SK-N-SH (cell line): Measurements from ENCODE around the gene SCN4A. TPM values are rescaled to one million over a fixed set of nuclear protein-coding genes. Genes with fewer than 3 reads are reported as not detected.
A peak's percentile ranks its signal among the peaks of the same experiment; 100 is the strongest.

ENCODE experiments used
- CTCF ChIA-PET: fragments of 300-600, 350-600 bp; formaldehyde crosslinking; extraction: SDS; loops from one replicate; lab custom pipeline; 2021; lab: Yijun Ruan, JAX
- POLR2A ChIA-PET: fragments of 350-600 bp; sonication (Branson Sonifier 250); formaldehyde crosslinking; extraction: SDS; loops from one replicate; lab custom pipeline; 2020; ENCODE audit warnings: antibody characterized with exemption, inconsistent platforms; lab: Yijun Ruan, JAX
- DNase-seq: peaks from one replicate; pipeline ENCODE4 v3.0.0; 2012
- H2AFZ ChIP-seq: fragments of 200-600 bp; sonication (generic); 2 replicates; pipeline ENCODE4 v1.8.1; 2016; ENCODE audit warnings: antibody characterized with exemption, mild to moderate bottlenecking, low read depth
- H3F3A ChIP-seq: fragments of 200-600 bp; sonication (generic); replicated peaks from 2 replicates; pipeline ENCODE3; 2016; ENCODE audit warnings: antibody characterized with exemption, mild to moderate bottlenecking; ENCODE audit not compliant: insufficient read depth
- H3K27ac ChIP-seq, 2 experiments: fragments of 200-500 bp in 1 of 2; fragments of 200-600 bp in 1 of 2; sonication (Bioruptor generic) in 1 of 2; sonication (generic), shearing (Covaris generic) in 1 of 2; 2 replicates each; pipeline versions ENCODE4 v1.5.1 to v1.6.1; 2014 to 2016; ENCODE audit warnings: low read depth in 2 of 2, inconsistent platforms in 1 of 2, low read length in 1 of 2, mild to moderate bottlenecking in 1 of 2, mixed read lengths in 1 of 2
- H3K27me3 ChIP-seq: fragments of 200-600 bp; sonication (generic), shearing (Covaris generic); 2 replicates; pipeline ENCODE4 v1.6.1; 2016; ENCODE audit warnings: mixed run types; ENCODE audit not compliant: insufficient read depth
- H3K36me3 ChIP-seq, 2 experiments: fragments of 200-500 bp in 1 of 2; fragments of 200-600 bp in 1 of 2; sonication (Bioruptor generic) in 1 of 2; sonication (generic) in 1 of 2; replicated peaks in 1 of 2; 2 replicates each; pipeline versions ENCODE3 to v1.5.1; 2014 to 2016; ENCODE audit warnings: low read length in 1 of 2, mild to moderate bottlenecking in 1 of 2; ENCODE audit not compliant: insufficient read depth in 2 of 2, control insufficient read depth in 1 of 2
- H3K4me1 ChIP-seq, 2 experiments: fragments of 200-500 bp in 1 of 2; fragments of 200-600 bp in 1 of 2; sonication (Bioruptor generic) in 1 of 2; sonication (generic), shearing (Covaris generic) in 1 of 2; 2 replicates each; pipeline versions ENCODE4 v1.5.1 to v1.6.1; 2014 to 2016; ENCODE audit warnings: low read depth in 1 of 2, low read length in 1 of 2, mixed run types in 1 of 2; ENCODE audit not compliant: insufficient read depth in 2 of 2, control insufficient read depth in 1 of 2
- H3K4me2 ChIP-seq: fragments of 200-600 bp; sonication (generic), shearing (Covaris generic); 2 replicates; pipeline ENCODE4 v1.6.1; 2017; ENCODE audit warnings: mixed run types
- H3K4me3 ChIP-seq, 2 experiments: fragments of 200-500 bp in 1 of 2; fragments of 200-600 bp in 1 of 2; sonication (Bioruptor generic) in 1 of 2; sonication (generic), shearing (Covaris generic) in 1 of 2; 2 replicates each; pipeline versions ENCODE4 v1.5.1 to v1.8.1; 2014 to 2016; ENCODE audit warnings: low read depth in 2 of 2, inconsistent platforms in 1 of 2, low read length in 1 of 2, mild to moderate bottlenecking in 1 of 2, mixed read lengths in 1 of 2, moderate library complexity in 1 of 2
- H3K79me2 ChIP-seq: fragments of 200-600 bp; sonication (generic); 2 replicates; pipeline ENCODE4 v1.8.1; 2017; ENCODE audit warnings: mild to moderate bottlenecking; ENCODE audit not compliant: insufficient read depth
- H3K9ac ChIP-seq: fragments of 200-600 bp; sonication (generic); 2 replicates; pipeline ENCODE4 v1.6.1; 2017; ENCODE audit warnings: mixed run types
- H3K9me2 ChIP-seq: fragments of 200-600 bp; sonication (generic); 2 replicates; pipeline ENCODE4 v1.6.1; 2017; ENCODE audit warnings: mixed run types
- H3K9me3 ChIP-seq: fragments of 200-600 bp; sonication (generic); 2 replicates; pipeline ENCODE4 v1.6.1; 2017; ENCODE audit warnings: mixed run types, mild to moderate bottlenecking, moderate library complexity
- H4K20me1 ChIP-seq: fragments of 200-600 bp; sonication (generic); 2 replicates; pipeline ENCODE4 v1.6.1; 2017; ENCODE audit warnings: mild to moderate bottlenecking, mixed run types; ENCODE audit not compliant: insufficient read depth
- EP300 ChIP-seq, 2 experiments: IDR thresholded peaks; 2 replicates each; pipeline versions ENCODE4 v1.4.0 to v1.6.1; 2012; ENCODE audit warnings: borderline replicate concordance in 1 of 2, low read depth in 1 of 2, low read length in 1 of 2
- FOXJ3 ChIP-seq: sonication (generic); formaldehyde crosslinking; IDR thresholded peaks from 2 replicates; pipeline ENCODE4 v1.5.1; 2020; ENCODE audit warnings: mild to moderate bottlenecking, missing genetic modification reagents
- FOXM1 ChIP-seq: IDR thresholded peaks from 2 replicates; pipeline ENCODE4 v1.4.0; 2012; ENCODE audit warnings: low read depth, mild to moderate bottlenecking
- GABPA ChIP-seq: IDR thresholded peaks from 2 replicates; pipeline ENCODE4 v1.4.0; 2012; ENCODE audit warnings: low read depth, mild to moderate bottlenecking
- GATA2 ChIP-seq: sonication (generic); formaldehyde crosslinking; IDR thresholded peaks from 2 replicates; pipeline ENCODE4 v1.5.0; 2020; ENCODE audit warnings: mild to moderate bottlenecking, missing genetic modification reagents
- JUND ChIP-seq: IDR thresholded peaks from 2 replicates; pipeline ENCODE4 v1.4.0; 2012
- MEF2A ChIP-seq: IDR thresholded peaks from 2 replicates; pipeline ENCODE4 v1.4.0; 2012; ENCODE audit warnings: low read depth, borderline replicate concordance
- NFIC ChIP-seq: IDR thresholded peaks from 2 replicates; pipeline ENCODE4 v1.4.0; 2012; ENCODE audit warnings: borderline replicate concordance
- RAD21 ChIP-seq: IDR thresholded peaks from 2 replicates; pipeline ENCODE4 v1.6.1; 2012; ENCODE audit warnings: mild to moderate bottlenecking, low read length
- RCOR1 ChIP-seq: fragments of 150-350 bp; IDR thresholded peaks from 2 replicates; pipeline ENCODE4 v1.6.1; 2017; ENCODE audit warnings: antibody characterized with exemption, low read length
- RFX5 ChIP-seq: IDR thresholded peaks from 2 replicates; pipeline ENCODE4 v1.6.1; 2012; ENCODE audit warnings: mild to moderate bottlenecking, improper control_type of control experiment, low read length
- RXRA ChIP-seq: IDR thresholded peaks from 2 replicates; pipeline ENCODE4 v1.4.0; 2012; ENCODE audit warnings: low read depth, mild to moderate bottlenecking, borderline replicate concordance
- SMC3 ChIP-seq: IDR thresholded peaks from 2 replicates; pipeline ENCODE4 v1.6.1; 2012; ENCODE audit warnings: low read depth, low read length, improper control_type of control experiment
- TCF12 ChIP-seq: IDR thresholded peaks from 2 replicates; pipeline ENCODE4 v1.4.0; 2012
- TEAD4 ChIP-seq: IDR thresholded peaks from 2 replicates; pipeline ENCODE4 v1.4.0; 2012; ENCODE audit warnings: mild to moderate bottlenecking, borderline replicate concordance; ENCODE audit not compliant: insufficient read depth
- WGBS: methylation state at CpG from one replicate; pipeline ENCODE4 v1.1.6; 2017; ENCODE audit warnings: low lambda C conversion rate; 5-methylcytosine and 5-hydroxymethylcytosine counted together
- polyA plus RNA-seq, 3 experiments: library from polyadenylated mRNA; depleted of rRNA; stranded (reverse); fragments of >200 nt; gene quantifications; 2 replicates each; pipeline ENCODE4 v1.2.3, GENCODE V29; 2012
- TF ChIP-seq, protein P1 (sequence below): IDR thresholded peaks from 2 replicates; pipeline ENCODE4 v1.4.0; 2012; ENCODE audit warnings: low read depth, borderline replicate concordance
- TF ChIP-seq, protein P2 (sequence below): IDR thresholded peaks from 2 replicates; pipeline ENCODE4; 2012
- TF ChIP-seq, protein P3 (sequence below): fragments of 150-350 bp; IDR thresholded peaks from 2 replicates; pipeline ENCODE4 v1.6.1; 2017; ENCODE audit warnings: antibody characterized with exemption, low read length, low read depth, borderline replicate concordance
- TF ChIP-seq, protein P4 (sequence below): IDR thresholded peaks from 2 replicates; pipeline ENCODE4 v1.4.0; 2012; ENCODE audit warnings: low read depth
- TF ChIP-seq, protein P5 (sequence below): IDR thresholded peaks from 2 replicates; pipeline ENCODE4 v1.4.0; 2012; ENCODE audit warnings: low read depth, borderline replicate concordance
- TF ChIP-seq, protein P6 (sequence below): fragments of 200-600 bp; sonication (generic); IDR thresholded peaks from 2 replicates; pipeline ENCODE4 v1.6.1; 2017; ENCODE audit warnings: antibody characterized with exemption, mild to moderate bottlenecking, moderate library complexity

The SCN4A gene
- polyA plus RNA-seq, 1 of the 3 experiments (the other 2 are of a cell fraction): not detected

DNA sequence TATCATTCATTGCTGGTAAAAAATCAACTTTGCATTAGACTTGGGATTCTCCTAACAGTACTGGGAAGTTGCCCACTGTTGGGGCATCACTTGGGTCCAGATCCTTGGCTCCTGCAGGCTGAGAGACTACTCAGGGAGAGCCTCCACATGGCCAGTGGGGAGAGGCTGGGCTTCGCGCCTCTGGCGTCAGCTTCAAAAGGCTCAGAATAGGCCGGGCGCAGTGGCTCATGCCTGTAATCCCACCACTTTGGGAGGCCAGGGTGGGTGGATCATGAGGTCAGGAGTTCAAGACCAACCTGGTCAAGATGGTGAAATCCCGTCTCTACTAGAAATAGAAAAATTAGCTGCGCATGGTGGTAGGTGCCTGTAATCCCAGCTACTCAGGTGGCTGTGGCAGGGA, 58.2 kb downstream of the SCN4A start:
- H3K9me2 ChIP-seq: no peaks in the 10 kb centered on the region
- no peak overlapping the region for H3K27ac ChIP-seq
- no peak overlapping the region for H3K9ac ChIP-seq
- POLR2A ChIA-PET: no interaction called here
- DNase-seq: no peak
- no peaks in the 10 kb centered on the region for H4K20me1 ChIP-seq
- WGBS: 92% methylated on average over 7 of the region's 7 CpGs
- H3K4me3 ChIP-seq: no peak overlapping the region
- H3K36me3 ChIP-seq: no peaks in the 10 kb centered on the region
- TF ChIP-seq EP300 (IDR thresholded peaks at IDR 0.05; ENCODE audit: borderline replicate concordance in 1 of 2, low read depth in 1 of 2, low read length in 1 of 2) (no peak), TCF12 (no peak), FOXJ3 (no peak), MEF2A (no peak), SMC3 (no peak), RCOR1 (no peak), RAD21 (no peak), GATA2 (CRISPR knock-in tag) (no peak), GABPA (no peak), NFIC (no peak)
- TF ChIP-seq, protein P1, sequence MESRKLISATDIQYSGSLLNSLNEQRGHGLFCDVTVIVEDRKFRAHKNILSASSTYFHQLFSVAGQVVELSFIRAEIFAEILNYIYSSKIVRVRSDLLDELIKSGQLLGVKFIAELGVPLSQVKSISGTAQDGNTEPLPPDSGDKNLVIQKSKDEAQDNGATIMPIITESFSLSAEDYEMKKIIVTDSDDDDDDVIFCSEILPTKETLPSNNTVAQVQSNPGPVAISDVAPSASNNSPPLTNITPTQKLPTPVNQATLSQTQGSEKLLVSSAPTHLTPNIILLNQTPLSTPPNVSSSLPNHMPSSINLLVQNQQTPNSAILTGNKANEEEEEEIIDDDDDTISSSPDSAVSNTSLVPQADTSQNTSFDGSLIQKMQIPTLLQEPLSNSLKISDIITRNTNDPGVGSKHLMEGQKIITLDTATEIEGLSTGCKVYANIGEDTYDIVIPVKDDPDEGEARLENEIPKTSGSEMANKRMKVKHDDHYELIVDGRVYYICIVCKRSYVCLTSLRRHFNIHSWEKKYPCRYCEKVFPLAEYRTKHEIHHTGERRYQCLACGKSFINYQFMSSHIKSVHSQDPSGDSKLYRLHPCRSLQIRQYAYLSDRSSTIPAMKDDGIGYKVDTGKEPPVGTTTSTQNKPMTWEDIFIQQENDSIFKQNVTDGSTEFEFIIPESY: no peak
- TF ChIP-seq, protein P2, sequence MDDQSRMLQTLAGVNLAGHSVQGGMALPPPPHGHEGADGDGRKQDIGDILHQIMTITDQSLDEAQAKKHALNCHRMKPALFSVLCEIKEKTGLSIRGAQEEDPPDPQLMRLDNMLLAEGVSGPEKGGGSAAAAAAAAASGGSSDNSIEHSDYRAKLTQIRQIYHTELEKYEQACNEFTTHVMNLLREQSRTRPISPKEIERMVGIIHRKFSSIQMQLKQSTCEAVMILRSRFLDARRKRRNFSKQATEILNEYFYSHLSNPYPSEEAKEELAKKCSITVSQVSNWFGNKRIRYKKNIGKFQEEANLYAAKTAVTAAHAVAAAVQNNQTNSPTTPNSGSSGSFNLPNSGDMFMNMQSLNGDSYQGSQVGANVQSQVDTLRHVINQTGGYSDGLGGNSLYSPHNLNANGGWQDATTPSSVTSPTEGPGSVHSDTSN: no peak
- H3K27me3 ChIP-seq: peaks cover 50% of the 10 kb centered on the region
- H3K4me2 ChIP-seq: no peak overlapping the region
- no peaks in the 10 kb centered on the region for H3K9me3 ChIP-seq
- H3F3A ChIP-seq: no peaks in the 10 kb centered on the region
- H2AFZ ChIP-seq: no peak overlapping the region
- H3K4me1 ChIP-seq: no peaks in the 10 kb centered on the region; a peak in 1 of 4 replicates
- H3K79me2 ChIP-seq: no peaks in the 10 kb centered on the region
- CTCF ChIA-PET: interaction anchor here (1.4 to 6.7 kb wide), 4 partner anchors 55 to 219 kb away, joined by 3 to 214 read pairs (median 50); no protein-coding TSS in a partner anchor

DNA sequence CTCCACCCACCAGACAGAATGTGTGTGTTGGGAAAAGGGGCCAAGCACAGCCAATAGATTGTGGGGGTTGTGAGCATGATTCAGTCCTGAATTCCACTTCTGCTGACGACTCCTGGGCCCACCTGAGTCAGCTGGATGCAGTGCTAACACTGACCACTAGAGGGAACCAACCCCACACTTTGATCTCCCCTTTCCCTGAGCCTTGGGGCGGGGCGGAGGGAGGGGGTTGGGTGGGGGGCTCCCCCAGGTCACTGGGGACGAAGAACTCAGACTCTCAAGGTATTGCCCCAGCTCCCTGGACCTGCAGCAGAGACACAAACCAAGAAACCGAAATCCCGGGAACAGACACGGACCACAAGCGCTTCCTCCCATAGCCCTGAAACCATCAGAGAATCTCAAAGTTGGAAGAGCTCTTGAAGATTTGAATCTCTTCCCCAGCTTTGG, 61.0 kb downstream of the SCN4A start:
- no peaks in the 10 kb centered on the region for H3K36me3 ChIP-seq
- H3K27ac ChIP-seq: no peak overlapping the region
- no peaks in the 10 kb centered on the region for H3K9me2 ChIP-seq
- WGBS: 55% methylated on average over 6 of the region's 8 CpGs
- H3F3A ChIP-seq: no peaks in the 10 kb centered on the region
- H3K9ac ChIP-seq: no peak overlapping the region
- POLR2A ChIA-PET: interaction anchor here (0.6 kb wide), 1 partner anchor 371 kb away, joined by 5 read pairs; no protein-coding TSS in a partner anchor
- H3K27me3 ChIP-seq: peaks cover 43% of the 10 kb centered on the region
- H3K4me1 ChIP-seq: no peaks in the 10 kb centered on the region; a peak in 1 of 4 replicates
- peak; percentile 88 for DNase-seq
- H3K4me2 ChIP-seq: no peak overlapping the region
- H3K4me3 ChIP-seq: no peak overlapping the region
- H2AFZ ChIP-seq: no peak overlapping the region
- no peaks in the 10 kb centered on the region for H3K9me3 ChIP-seq
- no peaks in the 10 kb centered on the region for H4K20me1 ChIP-seq
- no peaks in the 10 kb centered on the region for H3K79me2 ChIP-seq
- CTCF ChIA-PET: interaction anchor here (0.6 to 4.6 kb wide), 50 partner anchors 8 to 486 kb away, joined by 3 to 88 read pairs (median 5); partner anchors contain the start of genes GH2 and ICAM2
- TF ChIP-seq RXRA (no peak), SMC3 (peak; percentile 30; the same call in 1 of the 2 replicates), TCF12 (no peak), JUND (no peak), TEAD4 (no peak), RAD21 (peak; percentile 62), MEF2A (no peak), FOXM1 (no peak), RFX5 (no peak), FOXJ3 (no peak), GABPA (no peak), NFIC (no peak)
- TF ChIP-seq, protein P3, sequence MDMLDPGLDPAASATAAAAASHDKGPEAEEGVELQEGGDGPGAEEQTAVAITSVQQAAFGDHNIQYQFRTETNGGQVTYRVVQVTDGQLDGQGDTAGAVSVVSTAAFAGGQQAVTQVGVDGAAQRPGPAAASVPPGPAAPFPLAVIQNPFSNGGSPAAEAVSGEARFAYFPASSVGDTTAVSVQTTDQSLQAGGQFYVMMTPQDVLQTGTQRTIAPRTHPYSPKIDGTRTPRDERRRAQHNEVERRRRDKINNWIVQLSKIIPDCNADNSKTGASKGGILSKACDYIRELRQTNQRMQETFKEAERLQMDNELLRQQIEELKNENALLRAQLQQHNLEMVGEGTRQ: no peak
- TF ChIP-seq, protein P4, sequence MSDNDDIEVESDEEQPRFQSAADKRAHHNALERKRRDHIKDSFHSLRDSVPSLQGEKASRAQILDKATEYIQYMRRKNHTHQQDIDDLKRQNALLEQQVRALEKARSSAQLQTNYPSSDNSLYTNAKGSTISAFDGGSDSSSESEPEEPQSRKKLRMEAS: no peak
- TF ChIP-seq, protein P5, sequence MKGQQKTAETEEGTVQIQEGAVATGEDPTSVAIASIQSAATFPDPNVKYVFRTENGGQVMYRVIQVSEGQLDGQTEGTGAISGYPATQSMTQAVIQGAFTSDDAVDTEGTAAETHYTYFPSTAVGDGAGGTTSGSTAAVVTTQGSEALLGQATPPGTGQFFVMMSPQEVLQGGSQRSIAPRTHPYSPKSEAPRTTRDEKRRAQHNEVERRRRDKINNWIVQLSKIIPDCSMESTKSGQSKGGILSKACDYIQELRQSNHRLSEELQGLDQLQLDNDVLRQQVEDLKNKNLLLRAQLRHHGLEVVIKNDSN: no peak
- TF ChIP-seq, protein P6, sequence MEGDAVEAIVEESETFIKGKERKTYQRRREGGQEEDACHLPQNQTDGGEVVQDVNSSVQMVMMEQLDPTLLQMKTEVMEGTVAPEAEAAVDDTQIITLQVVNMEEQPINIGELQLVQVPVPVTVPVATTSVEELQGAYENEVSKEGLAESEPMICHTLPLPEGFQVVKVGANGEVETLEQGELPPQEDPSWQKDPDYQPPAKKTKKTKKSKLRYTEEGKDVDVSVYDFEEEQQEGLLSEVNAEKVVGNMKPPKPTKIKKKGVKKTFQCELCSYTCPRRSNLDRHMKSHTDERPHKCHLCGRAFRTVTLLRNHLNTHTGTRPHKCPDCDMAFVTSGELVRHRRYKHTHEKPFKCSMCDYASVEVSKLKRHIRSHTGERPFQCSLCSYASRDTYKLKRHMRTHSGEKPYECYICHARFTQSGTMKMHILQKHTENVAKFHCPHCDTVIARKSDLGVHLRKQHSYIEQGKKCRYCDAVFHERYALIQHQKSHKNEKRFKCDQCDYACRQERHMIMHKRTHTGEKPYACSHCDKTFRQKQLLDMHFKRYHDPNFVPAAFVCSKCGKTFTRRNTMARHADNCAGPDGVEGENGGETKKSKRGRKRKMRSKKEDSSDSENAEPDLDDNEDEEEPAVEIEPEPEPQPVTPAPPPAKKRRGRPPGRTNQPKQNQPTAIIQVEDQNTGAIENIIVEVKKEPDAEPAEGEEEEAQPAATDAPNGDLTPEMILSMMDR: peak; percentile 70
- TF ChIP-seq, all 33 proteins: peak for 3
